Parathyroid adenoma (tissue), 2 donors: ENCODE measurements around the gene MYO19.

Source experiments
- H2AFZ ChIP-seq: fragments of 300-600 bp; sonication (generic); one replicate; pipeline ENCODE4 v1.7.0; 2017; ENCODE audit warnings: antibody characterized with exemption, mild to moderate bottlenecking
- H3K27ac ChIP-seq: fragments of 300-600 bp; sonication (generic); one replicate; pipeline ENCODE4 v1.7.0; 2017
- H3K27me3 ChIP-seq: fragments of 300-600 bp; sonication (generic); one replicate; pipeline ENCODE4 v1.7.0; 2017; ENCODE audit warnings: low read length; ENCODE audit not compliant: control insufficient read depth, insufficient read depth
- H3K36me3 ChIP-seq: fragments of 300-600 bp; sonication (generic); one replicate; pipeline ENCODE4 v1.7.0; 2017; ENCODE audit warnings: low read length; ENCODE audit not compliant: control insufficient read depth, insufficient read depth
- H3K4me1 ChIP-seq: fragments of 300-600 bp; sonication (generic); one replicate; pipeline ENCODE4 v1.7.0; 2017; ENCODE audit warnings: control low read depth
- H3K4me2 ChIP-seq: fragments of 300-600 bp; sonication (generic); one replicate; pipeline ENCODE4 v1.7.0; 2017; ENCODE audit warnings: low read length
- H3K4me3 ChIP-seq: fragments of 300-600 bp; sonication (generic); one replicate; pipeline ENCODE4 v1.7.0; 2017; ENCODE audit warnings: low read depth, low read length
- H3K79me2 ChIP-seq: fragments of 300-600 bp; sonication (generic); one replicate; pipeline ENCODE4 v1.7.0; 2017; ENCODE audit warnings: control low read depth
- H3K9ac ChIP-seq: fragments of 300-600 bp; sonication (generic); one replicate; pipeline ENCODE4 v1.7.0; 2017; ENCODE audit warnings: mild to moderate bottlenecking
- H3K9me3 ChIP-seq: fragments of 300-600 bp; sonication (generic); one replicate; pipeline ENCODE4 v1.7.0; 2017; ENCODE audit warnings: low read length; ENCODE audit not compliant: control insufficient read depth
- TF ChIP-seq, protein P1 (sequence below): fragments of 300-600 bp; sonication (generic); IDR thresholded peaks from one replicate; pipeline ENCODE4 v1.7.0; 2017; ENCODE audit warnings: antibody characterized with exemption, mild to moderate bottlenecking
- donor health status: primary hyperparathyroidism.

MYO19 gene

DNA sequence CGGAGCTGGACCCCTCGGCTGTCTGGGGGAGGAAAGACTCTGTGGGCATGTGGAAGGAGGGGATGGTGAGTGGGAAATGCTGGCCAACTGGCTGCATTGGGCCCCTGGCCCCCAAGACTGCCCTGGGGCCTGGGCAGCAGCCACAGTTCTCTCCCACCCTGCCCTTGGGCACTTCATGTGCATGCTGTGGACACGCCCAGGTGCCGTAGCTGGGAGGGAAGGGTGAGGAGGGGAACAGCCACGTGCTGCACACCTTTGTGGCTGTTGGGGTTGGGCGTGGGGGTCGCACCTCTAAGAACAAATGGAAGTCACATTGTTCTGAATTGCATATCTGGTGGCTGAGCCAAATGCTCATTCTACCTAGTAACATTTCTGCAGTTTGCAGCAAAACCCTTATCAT is 60.1 kb downstream of the MYO19 start:
- no peaks in the 10 kb centered on the region for H3K4me1 ChIP-seq
- no peak overlapping the region for H3K4me3 ChIP-seq
- H3K4me2 ChIP-seq, result no peak overlapping the region
- no peak overlapping the region for H3K9ac ChIP-seq
- no peak overlapping the region for H3K27ac ChIP-seq
- H3K27me3 ChIP-seq, result no peaks in the 10 kb centered on the region
- H3K9me3 ChIP-seq, result no peaks in the 10 kb centered on the region
- H3K79me2 ChIP-seq, result no peaks in the 10 kb centered on the region
- TF ChIP-seq, protein P1, sequence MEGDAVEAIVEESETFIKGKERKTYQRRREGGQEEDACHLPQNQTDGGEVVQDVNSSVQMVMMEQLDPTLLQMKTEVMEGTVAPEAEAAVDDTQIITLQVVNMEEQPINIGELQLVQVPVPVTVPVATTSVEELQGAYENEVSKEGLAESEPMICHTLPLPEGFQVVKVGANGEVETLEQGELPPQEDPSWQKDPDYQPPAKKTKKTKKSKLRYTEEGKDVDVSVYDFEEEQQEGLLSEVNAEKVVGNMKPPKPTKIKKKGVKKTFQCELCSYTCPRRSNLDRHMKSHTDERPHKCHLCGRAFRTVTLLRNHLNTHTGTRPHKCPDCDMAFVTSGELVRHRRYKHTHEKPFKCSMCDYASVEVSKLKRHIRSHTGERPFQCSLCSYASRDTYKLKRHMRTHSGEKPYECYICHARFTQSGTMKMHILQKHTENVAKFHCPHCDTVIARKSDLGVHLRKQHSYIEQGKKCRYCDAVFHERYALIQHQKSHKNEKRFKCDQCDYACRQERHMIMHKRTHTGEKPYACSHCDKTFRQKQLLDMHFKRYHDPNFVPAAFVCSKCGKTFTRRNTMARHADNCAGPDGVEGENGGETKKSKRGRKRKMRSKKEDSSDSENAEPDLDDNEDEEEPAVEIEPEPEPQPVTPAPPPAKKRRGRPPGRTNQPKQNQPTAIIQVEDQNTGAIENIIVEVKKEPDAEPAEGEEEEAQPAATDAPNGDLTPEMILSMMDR, result no peak
- no peaks in the 10 kb centered on the region for H3K36me3 ChIP-seq
- H2AFZ ChIP-seq, result no peak overlapping the region

DNA sequence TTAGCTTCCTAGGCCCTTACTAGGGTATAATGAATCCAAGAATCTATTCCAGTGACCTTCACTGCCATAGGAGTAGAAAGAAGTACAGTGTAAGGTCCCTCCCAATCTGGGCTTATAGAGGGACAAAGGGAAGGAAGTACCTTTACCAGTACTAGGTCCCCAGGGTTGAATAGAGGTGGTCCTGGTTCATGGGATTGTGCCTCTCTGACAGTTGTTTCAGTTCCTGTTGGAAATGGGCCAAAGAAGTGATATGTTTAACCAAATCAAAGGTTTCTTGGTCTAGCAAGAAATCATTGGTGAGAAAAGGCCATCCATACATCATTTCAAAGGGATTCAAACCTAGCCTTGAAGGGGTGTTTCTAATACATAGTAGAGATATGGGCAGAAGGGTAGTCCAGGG is 64.2 kb downstream of the MYO19 start:
- TF ChIP-seq, protein P1, result no peak
- Histone ChIP-seq H3K79me2 (no peaks in the 10 kb centered on the region), H3K36me3 (no peaks in the 10 kb centered on the region), H3K27me3 (no peaks in the 10 kb centered on the region), H3K9ac (no peak overlapping the region), H2AFZ (no peak overlapping the region), H3K9me3 (no peaks in the 10 kb centered on the region), H3K27ac (no peak overlapping the region), H3K4me1 (no peaks in the 10 kb centered on the region), H3K4me2 (no peak overlapping the region), H3K4me3 (no peak overlapping the region)

DNA sequence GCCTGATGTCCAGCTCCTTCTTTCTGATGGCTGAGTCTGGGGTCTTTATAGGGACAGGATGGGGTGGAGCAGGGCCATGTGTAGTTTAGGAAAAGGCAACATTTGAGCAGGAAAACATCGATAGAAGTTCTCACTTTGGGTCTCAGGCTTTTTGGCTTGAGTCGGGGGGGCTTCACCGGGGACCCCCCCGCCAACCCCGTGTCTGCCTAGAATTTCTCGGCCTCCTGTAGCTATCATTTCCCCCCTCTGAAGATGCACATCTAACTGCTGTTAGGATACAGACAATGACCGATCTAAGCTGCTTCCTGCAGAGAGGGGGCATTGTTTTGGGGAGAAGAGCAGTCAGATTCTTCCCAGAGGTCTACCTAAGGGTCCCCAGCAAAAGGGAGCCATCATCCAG is 64.9 kb downstream of the MYO19 start:
- Histone ChIP-seq H3K4me1 (no peaks in the 10 kb centered on the region), H3K4me2 (no peak overlapping the region), H3K9me3 (no peaks in the 10 kb centered on the region), H3K9ac (no peak overlapping the region), H3K27me3 (no peaks in the 10 kb centered on the region), H3K36me3 (no peaks in the 10 kb centered on the region), H2AFZ (no peak overlapping the region), H3K4me3 (no peak overlapping the region), H3K79me2 (no peaks in the 10 kb centered on the region), H3K27ac (no peak overlapping the region)
- TF ChIP-seq, protein P1, result no peak

DNA sequence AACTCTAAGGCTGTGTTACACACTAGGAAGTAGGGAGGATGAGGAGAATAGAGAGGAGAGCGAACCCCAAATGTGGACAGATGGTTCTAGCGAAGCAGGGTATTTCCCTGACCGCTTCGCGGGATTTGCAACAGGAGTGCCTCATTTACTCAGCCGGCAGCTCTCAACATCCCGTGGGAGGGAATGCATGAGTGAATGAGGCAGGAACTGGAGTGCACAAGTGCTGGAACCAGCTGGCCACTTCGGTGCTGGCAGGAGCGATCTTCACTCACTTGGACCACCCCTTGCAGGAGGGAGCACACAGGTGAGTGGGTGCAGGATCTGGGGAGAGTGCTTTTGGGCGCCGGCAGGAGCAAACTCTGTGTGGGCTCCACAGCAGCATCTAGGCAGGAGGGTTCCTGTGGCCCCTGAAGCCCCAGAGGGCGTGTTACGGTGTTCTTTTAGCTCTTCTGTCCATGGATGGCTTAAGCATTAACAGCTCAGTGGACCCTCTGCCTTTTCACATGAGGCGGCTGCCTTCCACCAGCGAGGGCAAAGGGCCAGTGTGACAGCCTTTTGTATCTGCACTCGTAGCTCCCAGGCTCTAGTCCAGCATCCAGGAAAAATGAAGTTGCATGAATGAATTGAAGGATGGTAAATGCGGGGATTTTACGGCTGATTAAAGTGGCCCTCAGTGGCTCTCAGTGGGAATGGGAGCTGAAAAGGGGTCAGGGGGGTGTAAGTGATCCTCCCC is 65.6 kb downstream of the MYO19 start:
- TF ChIP-seq, protein P1, result no peak
- Histone ChIP-seq H3K27ac (no peak overlapping the region), H3K9ac (no peak overlapping the region), H3K4me2 (no peak overlapping the region), H3K9me3 (no peaks in the 10 kb centered on the region), H3K79me2 (no peaks in the 10 kb centered on the region), H3K36me3 (no peaks in the 10 kb centered on the region), H3K4me1 (no peaks in the 10 kb centered on the region), H3K4me3 (no peak overlapping the region), H3K27me3 (no peaks in the 10 kb centered on the region), H2AFZ (no peak overlapping the region)

DNA sequence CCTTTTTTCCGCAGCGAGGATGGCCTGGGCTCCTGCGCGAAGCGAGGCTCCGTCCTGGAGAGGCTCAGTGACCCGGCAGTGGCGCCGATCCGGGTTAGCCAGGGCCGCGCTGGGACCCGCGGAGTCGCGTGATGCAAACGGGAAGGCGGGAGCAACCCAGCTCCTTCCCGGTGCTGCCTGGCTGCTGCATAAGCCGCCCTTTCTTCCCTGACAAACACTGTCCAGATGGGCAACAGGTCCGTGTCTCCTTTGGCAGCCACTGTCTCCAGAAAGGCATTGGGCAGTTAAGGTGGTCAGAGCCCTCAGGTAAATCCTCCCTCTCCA is 69.9 kb downstream of the MYO19 start:
- Histone ChIP-seq H3K36me3 (no peaks in the 10 kb centered on the region), H3K9ac (no peak overlapping the region), H3K4me1 (no peaks in the 10 kb centered on the region), H3K9me3 (no peaks in the 10 kb centered on the region), H3K4me3 (no peak overlapping the region), H3K4me2 (no peak overlapping the region), H3K27me3 (no peaks in the 10 kb centered on the region), H3K79me2 (no peaks in the 10 kb centered on the region), H2AFZ (no peak overlapping the region), H3K27ac (no peak overlapping the region)
- TF ChIP-seq, protein P1, result no peak
